ENCODE results near the gene CEP135. TPM values are rescaled to one million over a fixed set of nuclear protein-coding genes. Genes with fewer than 3 reads are reported as not detected.
A peak's percentile ranks its signal among the peaks of the same experiment; 100 is the strongest.
"Not testable (repeated sequence)": the region's sequence is repeated elsewhere in the genome, so short reads cannot be mapped to it uniquely, and the experiment has no call there.

CEP135 gene
- polyA plus RNA-seq (2013, experiment 1 of 2; ENCODE audit: insufficient read length), result 7.1 TPM
- polyA plus RNA-seq (2013, experiment 2 of 2; ENCODE audit: insufficient read length), result 3.7 TPM

- peak; percentile 94 for DNase-seq
These were observed at the start of gene CEP135 for GRCh38 chr4:55948726-55949481. CEP135 (plus strand) TSS chr4:55948945; CDS start chr4:55952131, 3,186 bp downstream.

GRCh38 chr4:55902677-55903076 is 46.1 kb upstream of the CEP135 start:
- DNase-seq, result no peak

- no peak for DNase-seq
These were observed 45.2 kb upstream of the CEP135 start for GRCh38 chr4:55903577-55903976.

- DNase-seq, result peak; percentile 7
These were observed 44.2 kb upstream of the CEP135 start for GRCh38 chr4:55904576-55904975.

- DNase-seq, result no peak
These were observed 42.4 kb upstream of the CEP135 start for GRCh38 chr4:55906323-55906722.

GRCh38 chr4:55906989-55907388 is 41.8 kb upstream of the CEP135 start:
- DNase-seq, result peak; percentile 29

GRCh38 chr4:55907469-55907868 is 41.3 kb upstream of the CEP135 start:
- DNase-seq, result no peak

GRCh38 chr4:55910140-55910539 is 38.6 kb upstream of the CEP135 start:
- peak; percentile 52 for DNase-seq

- DNase-seq, result no peak
These were observed 36.5 kb upstream of the CEP135 start for GRCh38 chr4:55912249-55912648.

- DNase-seq, result peak; percentile 1
These were observed 28.2 kb upstream of the CEP135 start for GRCh38 chr4:55920571-55920970.

GRCh38 chr4:55921093-55921492 is 27.7 kb upstream of the CEP135 start:
- peak; percentile 3 for DNase-seq

- DNase-seq, result no peak
These were observed 23.5 kb upstream of the CEP135 start for GRCh38 chr4:55925241-55925640.

GRCh38 chr4:55926610-55927009 is 22.1 kb upstream of the CEP135 start:
- DNase-seq, result no peak

GRCh38 chr4:55927803-55928437 is 20.8 kb upstream of the CEP135 start:
- DNase-seq, result no peak

- DNase-seq, result no peak
These were observed 19.9 kb upstream of the CEP135 start for GRCh38 chr4:55928846-55929245.

- no peak for DNase-seq
These were observed 17.7 kb upstream of the CEP135 start for GRCh38 chr4:55931043-55931442.

GRCh38 chr4:55931833-55932232 is 16.9 kb upstream of the CEP135 start:
- peak; percentile 84 for DNase-seq

- DNase-seq, result no peak
These were observed 16.2 kb upstream of the CEP135 start for GRCh38 chr4:55932511-55932910.

GRCh38 chr4:55933611-55934010 is 15.1 kb upstream of the CEP135 start:
- no peak for DNase-seq

- not testable (repeated sequence) for DNase-seq
These were observed 12.8 kb upstream of the CEP135 start for GRCh38 chr4:55935907-55936306.

GRCh38 chr4:55938481-55938880 is 10.3 kb upstream of the CEP135 start:
- no peak for DNase-seq

- DNase-seq, result no peak
These were observed 9.3 kb upstream of the CEP135 start for GRCh38 chr4:55939421-55939820.

GRCh38 chr4:55941881-55942396 is 6.8 kb upstream of the CEP135 start:
- DNase-seq, result no peak

All from fibroblast of skin of back (primary cell).